ENCODE data around the gene SATL1.

DNA sequence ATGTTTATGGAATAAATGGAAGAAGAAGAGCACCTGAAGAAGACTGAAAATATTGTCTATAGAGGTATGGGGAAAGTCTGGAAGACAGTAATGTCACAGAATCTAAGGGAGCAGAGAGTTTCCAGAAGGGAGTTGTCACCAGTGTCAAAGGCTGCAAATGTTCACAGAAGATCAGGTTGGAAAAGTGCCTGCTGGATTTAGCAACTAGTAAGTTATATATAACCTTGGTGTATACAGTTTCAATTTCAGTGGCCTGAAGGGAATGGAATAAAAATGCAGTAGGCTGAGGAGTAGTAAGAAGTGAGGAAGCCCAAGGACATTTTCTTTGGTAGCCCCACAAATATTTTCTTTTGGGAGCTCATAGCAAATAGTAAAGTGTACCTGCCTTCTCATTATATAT lies 107.2 kb downstream of the SATL1 start:
- TF ChIP-seq, protein P1, sequence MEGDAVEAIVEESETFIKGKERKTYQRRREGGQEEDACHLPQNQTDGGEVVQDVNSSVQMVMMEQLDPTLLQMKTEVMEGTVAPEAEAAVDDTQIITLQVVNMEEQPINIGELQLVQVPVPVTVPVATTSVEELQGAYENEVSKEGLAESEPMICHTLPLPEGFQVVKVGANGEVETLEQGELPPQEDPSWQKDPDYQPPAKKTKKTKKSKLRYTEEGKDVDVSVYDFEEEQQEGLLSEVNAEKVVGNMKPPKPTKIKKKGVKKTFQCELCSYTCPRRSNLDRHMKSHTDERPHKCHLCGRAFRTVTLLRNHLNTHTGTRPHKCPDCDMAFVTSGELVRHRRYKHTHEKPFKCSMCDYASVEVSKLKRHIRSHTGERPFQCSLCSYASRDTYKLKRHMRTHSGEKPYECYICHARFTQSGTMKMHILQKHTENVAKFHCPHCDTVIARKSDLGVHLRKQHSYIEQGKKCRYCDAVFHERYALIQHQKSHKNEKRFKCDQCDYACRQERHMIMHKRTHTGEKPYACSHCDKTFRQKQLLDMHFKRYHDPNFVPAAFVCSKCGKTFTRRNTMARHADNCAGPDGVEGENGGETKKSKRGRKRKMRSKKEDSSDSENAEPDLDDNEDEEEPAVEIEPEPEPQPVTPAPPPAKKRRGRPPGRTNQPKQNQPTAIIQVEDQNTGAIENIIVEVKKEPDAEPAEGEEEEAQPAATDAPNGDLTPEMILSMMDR (IDR thresholded peaks at IDR 0.05; ENCODE audit: low read depth, low read length) = no peak
- TF ChIP-seq EZH2phosphoT487 (IDR thresholded peaks at IDR 0.05; ENCODE audit: low read depth) = no peak

Data from OCI-LY3 (cell line).